ENCODE measurements around the gene PRRT1. TPM values are rescaled to one million over a fixed set of nuclear protein-coding genes. Genes with fewer than 3 reads are reported as not detected.

PRRT1 gene
- polyA plus RNA-seq, 1 donor (not counting 4 experiments of a cell fraction or from before 2014, with no cell fraction given): 0.09 TPM

- Histone ChIP-seq H3K27me3 (ENCODE audit: control insufficient read depth, extremely low read depth, insufficient read depth, low read length) (peaks cover 9% of the 10 kb centered on the region), H3K4me3 (ENCODE audit: control insufficient read depth in 2 of 3, extremely low read depth in 1 of 3, insufficient read depth in 2 of 3, low read depth in 1 of 3, low read length in 3 of 3) (no peak overlapping the region), H3K4me1 (ENCODE audit: control insufficient read depth, extremely low read depth, insufficient read depth, low read length) (peaks cover 19% of the 10 kb centered on the region), H3K27ac (ENCODE audit: control insufficient read depth, insufficient read depth, low read length) (no peak overlapping the region), H3K36me3 (ENCODE audit: control insufficient read depth in 2 of 2, extremely low read depth in 1 of 2, insufficient read depth in 2 of 2, low read length in 2 of 2) (no peaks in the 10 kb centered on the region), H3K79me2 (ENCODE audit: control insufficient read depth, insufficient read depth, low read length) (no peaks in the 10 kb centered on the region), H2AFZ (ENCODE audit: control insufficient read depth, low read length) (no peak overlapping the region), H3K9me3 (ENCODE audit: control insufficient read depth, low read depth, low read length) (no peaks in the 10 kb centered on the region), H3K9me1 (ENCODE audit: control insufficient read depth, extremely low read depth, insufficient read depth, low read length) (no peaks in the 10 kb centered on the region), H4K20me1 (ENCODE audit: control insufficient read depth, extremely low read depth, insufficient read depth, low read length) (no peaks in the 10 kb centered on the region), H3K4me2 (ENCODE audit: control insufficient read depth, extremely low read depth, insufficient read depth, low read depth, low read length) (peak overlapping the region; percentile 53), H3K9ac (ENCODE audit: control insufficient read depth, extremely low read depth, insufficient read depth, low read length) (no peak overlapping the region)
- dilution Hi-C loops (cut with MboI; ENCODE audit: extremely low pct_ligation_motif_present, low sequenced_read_pairs): no loop called here
- no peak for FAIRE-seq
- no peak for DNase-seq (ENCODE audit: low read depth, low spot score)
- TF ChIP-seq, protein P1, sequence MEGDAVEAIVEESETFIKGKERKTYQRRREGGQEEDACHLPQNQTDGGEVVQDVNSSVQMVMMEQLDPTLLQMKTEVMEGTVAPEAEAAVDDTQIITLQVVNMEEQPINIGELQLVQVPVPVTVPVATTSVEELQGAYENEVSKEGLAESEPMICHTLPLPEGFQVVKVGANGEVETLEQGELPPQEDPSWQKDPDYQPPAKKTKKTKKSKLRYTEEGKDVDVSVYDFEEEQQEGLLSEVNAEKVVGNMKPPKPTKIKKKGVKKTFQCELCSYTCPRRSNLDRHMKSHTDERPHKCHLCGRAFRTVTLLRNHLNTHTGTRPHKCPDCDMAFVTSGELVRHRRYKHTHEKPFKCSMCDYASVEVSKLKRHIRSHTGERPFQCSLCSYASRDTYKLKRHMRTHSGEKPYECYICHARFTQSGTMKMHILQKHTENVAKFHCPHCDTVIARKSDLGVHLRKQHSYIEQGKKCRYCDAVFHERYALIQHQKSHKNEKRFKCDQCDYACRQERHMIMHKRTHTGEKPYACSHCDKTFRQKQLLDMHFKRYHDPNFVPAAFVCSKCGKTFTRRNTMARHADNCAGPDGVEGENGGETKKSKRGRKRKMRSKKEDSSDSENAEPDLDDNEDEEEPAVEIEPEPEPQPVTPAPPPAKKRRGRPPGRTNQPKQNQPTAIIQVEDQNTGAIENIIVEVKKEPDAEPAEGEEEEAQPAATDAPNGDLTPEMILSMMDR (optimal IDR thresholded peaks at IDR 0.05 in 1 of 3, IDR thresholded peaks at IDR 0.05 in 1 of 3, conservative IDR thresholded peaks at IDR 0.05 in 1 of 3; ENCODE audit: extremely low read depth in 1 of 3, insufficient read depth in 2 of 3, low read length in 3 of 3): no peak
- no peak for TF ChIP-seq EZH2 (IDR thresholded peaks at IDR 0.05; ENCODE audit: low read length)
Observed at GRCh38 chr6:32107406-32107805, 44.3 kb downstream of the PRRT1 start.

GRCh38 chr6:32105433-32105832 lies 46.3 kb downstream of the PRRT1 start:
- TF ChIP-seq, protein P1 (optimal IDR thresholded peaks at IDR 0.05 in 1 of 3, IDR thresholded peaks at IDR 0.05 in 1 of 3, conservative IDR thresholded peaks at IDR 0.05 in 1 of 3; ENCODE audit: extremely low read depth in 1 of 3, insufficient read depth in 2 of 3, low read length in 3 of 3): no peak
- TF ChIP-seq EZH2 (IDR thresholded peaks at IDR 0.05; ENCODE audit: low read length): no peak
- H3K36me3 ChIP-seq (ENCODE audit: control insufficient read depth in 2 of 2, extremely low read depth in 1 of 2, insufficient read depth in 2 of 2, low read length in 2 of 2): no peaks in the 10 kb centered on the region
- no peak overlapping the region for H2AFZ ChIP-seq (ENCODE audit: control insufficient read depth, low read length)
- FAIRE-seq (no peak), DNase-seq (ENCODE audit: low read depth, low spot score) (no peak)
- peaks cover 19% of the 10 kb centered on the region for H3K4me1 ChIP-seq (ENCODE audit: control insufficient read depth, extremely low read depth, insufficient read depth, low read length)
- H4K20me1 ChIP-seq (ENCODE audit: control insufficient read depth, extremely low read depth, insufficient read depth, low read length): no peaks in the 10 kb centered on the region
- H3K4me3 ChIP-seq (ENCODE audit: control insufficient read depth in 2 of 3, extremely low read depth in 1 of 3, insufficient read depth in 2 of 3, low read depth in 1 of 3, low read length in 3 of 3): no peak overlapping the region
- dilution Hi-C loops (cut with MboI; ENCODE audit: extremely low pct_ligation_motif_present, low sequenced_read_pairs): no loop called here
- no peak overlapping the region for H3K27ac ChIP-seq (ENCODE audit: control insufficient read depth, insufficient read depth, low read length)
- no peak overlapping the region for H3K9ac ChIP-seq (ENCODE audit: control insufficient read depth, extremely low read depth, insufficient read depth, low read length)
- no peaks in the 10 kb centered on the region for H3K79me2 ChIP-seq (ENCODE audit: control insufficient read depth, insufficient read depth, low read length)
- peaks cover 9% of the 10 kb centered on the region for H3K27me3 ChIP-seq (ENCODE audit: control insufficient read depth, extremely low read depth, insufficient read depth, low read length)
- H3K4me2 ChIP-seq (ENCODE audit: control insufficient read depth, extremely low read depth, insufficient read depth, low read depth, low read length): no peak overlapping the region
- H3K9me3 ChIP-seq (ENCODE audit: control insufficient read depth, low read depth, low read length): no peaks in the 10 kb centered on the region
- H3K9me1 ChIP-seq (ENCODE audit: control insufficient read depth, extremely low read depth, insufficient read depth, low read length): no peaks in the 10 kb centered on the region
